Trophoblast cell (in vitro differentiated cells and primary cell): ENCODE measurements around the gene BICC1.
A peak's percentile ranks its signal among the peaks of the same experiment; 100 is the strongest.

Source experiments
- DNase-seq, 2 donors: peaks; one replicate each; pipeline ENCODE4 v3.0.0-alpha.2; 2016
- H2AFZ ChIP-seq: 2 replicates; pipeline ENCODE4 v1.6.1; 2013; ENCODE audit warnings: low read length, moderate library complexity, mild to moderate bottlenecking; ENCODE audit not compliant: insufficient read depth, poor library complexity
- H2AK5ac ChIP-seq: 2 replicates; pipeline ENCODE4 v1.6.1; 2013; ENCODE audit warnings: mild to moderate bottlenecking, low read length
- H2BK120ac ChIP-seq: 2 replicates; pipeline ENCODE4 v1.6.1; 2013; ENCODE audit warnings: low read length, mild to moderate bottlenecking, moderate library complexity; ENCODE audit not compliant: insufficient read depth, poor library complexity
- H2BK12ac ChIP-seq: 2 replicates; pipeline ENCODE4 v1.6.1; 2013; ENCODE audit warnings: mild to moderate bottlenecking, low read length, moderate library complexity
- H2BK5ac ChIP-seq: 2 replicates; pipeline ENCODE4 v1.6.1; 2013; ENCODE audit warnings: low read length, low read depth, moderate library complexity, mild to moderate bottlenecking; ENCODE audit not compliant: poor library complexity
- H3K14ac ChIP-seq: 2 replicates; pipeline ENCODE4 v1.6.1; 2013; ENCODE audit warnings: mild to moderate bottlenecking, low read length
- H3K18ac ChIP-seq: 2 replicates; pipeline ENCODE4 v1.6.1; 2013; ENCODE audit warnings: mild to moderate bottlenecking, low read length
- H3K23ac ChIP-seq: 2 replicates; pipeline ENCODE4 v1.6.1; 2013; ENCODE audit warnings: low read length
- H3K27ac ChIP-seq: 2 replicates; pipeline ENCODE4 v1.5.1; 2013; ENCODE audit warnings: low read depth, mild to moderate bottlenecking, inconsistent platforms, low read length, moderate library complexity
- H3K27me3 ChIP-seq: 2 replicates; pipeline ENCODE4 v1.6.1; 2013; ENCODE audit warnings: inconsistent platforms, mild to moderate bottlenecking, low read length, moderate library complexity; ENCODE audit not compliant: insufficient read depth
- H3K36me3 ChIP-seq, 2 experiments: 1 replicate in 1 of 2; 2 replicates in 1 of 2; pipeline ENCODE4 v1.6.1; 2013; ENCODE audit warnings: low read length in 2 of 2, mild to moderate bottlenecking in 2 of 2, moderate library complexity in 1 of 2; ENCODE audit not compliant: insufficient read depth in 2 of 2, control insufficient read depth in 1 of 2
- H3K4ac ChIP-seq: 2 replicates; pipeline ENCODE4 v1.6.1; 2013; ENCODE audit warnings: low read depth, mild to moderate bottlenecking, low read length, moderate library complexity
- H3K4me1 ChIP-seq, 2 experiments: 1 replicate in 1 of 2; 2 replicates in 1 of 2; pipeline ENCODE4 v1.6.1; 2013; ENCODE audit warnings: low read length in 2 of 2, mild to moderate bottlenecking in 2 of 2, moderate library complexity in 1 of 2; ENCODE audit not compliant: insufficient read depth in 2 of 2, control insufficient read depth in 1 of 2
- H3K4me2 ChIP-seq: 2 replicates; pipeline ENCODE4 v1.6.1; 2013; ENCODE audit warnings: inconsistent platforms, mild to moderate bottlenecking, low read length, moderate library complexity
- H3K4me3 ChIP-seq: 2 replicates; pipeline ENCODE4 v1.5.1; 2013; ENCODE audit warnings: mild to moderate bottlenecking, low read depth, low read length, inconsistent platforms
- H3K79me1 ChIP-seq: one replicate; pipeline ENCODE4 v1.6.1; 2013; ENCODE audit warnings: low read length
- H3K79me2 ChIP-seq: 2 replicates; pipeline ENCODE4 v1.6.1; 2013; ENCODE audit warnings: low read length, mild to moderate bottlenecking; ENCODE audit not compliant: control insufficient read depth, insufficient read depth, poor library complexity
- H3K9ac ChIP-seq: 2 replicates; pipeline ENCODE4 v1.6.1; 2013; ENCODE audit warnings: mild to moderate bottlenecking, low read length
- H3K9me3 ChIP-seq: 2 replicates; pipeline ENCODE4 v1.6.1; 2013; ENCODE audit warnings: low read depth, mild to moderate bottlenecking, control low read depth, inconsistent platforms, low read length; ENCODE audit not compliant: insufficient read depth
- H4K12ac ChIP-seq: 2 replicates; pipeline ENCODE4 v1.6.1; 2013; ENCODE audit warnings: low read depth, mild to moderate bottlenecking, low read length, moderate library complexity
- H4K8ac ChIP-seq: 2 replicates; pipeline ENCODE4 v1.6.1; 2013; ENCODE audit warnings: low read depth, mild to moderate bottlenecking, low read length, moderate library complexity
- H4K91ac ChIP-seq: one replicate; pipeline ENCODE4 v1.6.1; 2013; ENCODE audit warnings: low read depth, mild to moderate bottlenecking, low read length, moderate library complexity
- WGBS: extraction: QIAGEN DNeasy Blood & Tissue Kit; methylation state at CpG from one replicate; pipeline ENCODE4 v1.1.7; 2013; ENCODE audit warnings: missing lambda C conversion rate; ENCODE audit not compliant: insufficient read length, insufficient coverage; ENCODE audit errors: extremely low coverage; 5-methylcytosine and 5-hydroxymethylcytosine counted together

Gene BICC1

GRCh38 chr10:58740620-58741369 lies 228.1 kb downstream of the BICC1 start:
- no peak overlapping the region for H4K8ac ChIP-seq

GRCh38 chr10:58741673-58742072 lies 229.0 kb downstream of the BICC1 start:
- Histone ChIP-seq H3K14ac (no peak overlapping the region), H3K27ac (no peak overlapping the region), H3K4ac (no peak overlapping the region), H3K4me2 (no peak overlapping the region), H2AK5ac (no peak overlapping the region), H3K36me3 (no peaks in the 10 kb centered on the region), H4K8ac (no peak overlapping the region), H2BK120ac (no peak overlapping the region), H3K18ac (no peak overlapping the region), H3K4me1 (no peaks in the 10 kb centered on the region), H3K79me1 (no peaks in the 10 kb centered on the region), H3K9me3 (no peaks in the 10 kb centered on the region), H2AFZ (no peak overlapping the region), H3K79me2 (no peaks in the 10 kb centered on the region), H3K9ac (no peak overlapping the region), H4K91ac (no peak overlapping the region), H3K27me3 (no peaks in the 10 kb centered on the region), H4K12ac (no peak overlapping the region), H2BK5ac (no peak overlapping the region), H3K23ac (no peak overlapping the region), H3K4me3 (no peak overlapping the region), H2BK12ac (no peak overlapping the region)
- no CpG with 5 or more reads among the region's 4 CpGs for WGBS
- no peak for DNase-seq

More at GRCh38 chr10:58740620-58741369, 228.1 kb downstream of the BICC1 start:
- DNase-seq: peak in 1 of 2 donors; percentile 13
- no CpG with 5 or more reads among the region's 11 CpGs for WGBS
- H2AK5ac ChIP-seq: no peak overlapping the region
- H3K9ac ChIP-seq: no peak overlapping the region
- no peak overlapping the region for H3K23ac ChIP-seq
- no peak overlapping the region for H2BK12ac ChIP-seq
- no peaks in the 10 kb centered on the region for H3K4me1 ChIP-seq
- H3K27ac ChIP-seq: no peak overlapping the region
- H4K91ac ChIP-seq: no peak overlapping the region
- no peak overlapping the region for H3K14ac ChIP-seq
- no peak overlapping the region for H3K18ac ChIP-seq
- no peaks in the 10 kb centered on the region for H3K36me3 ChIP-seq
- H3K4me3 ChIP-seq: no peak overlapping the region
- no peak overlapping the region for H2BK120ac ChIP-seq
- no peak overlapping the region for H3K4ac ChIP-seq
- no peak overlapping the region for H4K12ac ChIP-seq
- no peaks in the 10 kb centered on the region for H3K9me3 ChIP-seq
- no peaks in the 10 kb centered on the region for H3K79me2 ChIP-seq
- no peak overlapping the region for H2BK5ac ChIP-seq
- no peaks in the 10 kb centered on the region for H3K79me1 ChIP-seq
- H2AFZ ChIP-seq: no peak overlapping the region
- no peak overlapping the region for H3K4me2 ChIP-seq
- no peaks in the 10 kb centered on the region for H3K27me3 ChIP-seq

- Histone ChIP-seq H3K79me1 (no peaks in the 10 kb centered on the region), H3K27me3 (no peaks in the 10 kb centered on the region), H4K12ac (no peak overlapping the region), H3K4ac (no peak overlapping the region), H3K4me3 (no peak overlapping the region), H3K36me3 (no peaks in the 10 kb centered on the region), H2BK12ac (no peak overlapping the region), H3K23ac (no peak overlapping the region), H3K4me2 (no peak overlapping the region), H2AK5ac (no peak overlapping the region), H3K14ac (no peak overlapping the region), H4K8ac (no peak overlapping the region), H2BK120ac (no peak overlapping the region), H2AFZ (no peak overlapping the region), H4K91ac (no peak overlapping the region), H3K18ac (no peak overlapping the region), H3K9ac (no peak overlapping the region), H3K4me1 (no peaks in the 10 kb centered on the region), H3K79me2 (no peaks in the 10 kb centered on the region), H2BK5ac (no peak overlapping the region), H3K9me3 (no peaks in the 10 kb centered on the region), H3K27ac (no peak overlapping the region)
- peak in 1 of 2 donors; percentile 50 for DNase-seq
- WGBS: no CpG with 5 or more reads among the region's 1 CpG
These were observed 229.5 kb downstream of the BICC1 start for GRCh38 chr10:58742141-58742540.

- Histone ChIP-seq H2BK12ac (no peak overlapping the region), H3K4me1 (no peaks in the 10 kb centered on the region), H3K9me3 (no peaks in the 10 kb centered on the region), H4K12ac (no peak overlapping the region), H3K9ac (no peak overlapping the region), H2AFZ (no peak overlapping the region), H3K14ac (no peak overlapping the region), H3K23ac (no peak overlapping the region), H4K8ac (no peak overlapping the region), H3K79me2 (no peaks in the 10 kb centered on the region), H2BK5ac (no peak overlapping the region), H3K4ac (no peak overlapping the region), H2BK120ac (no peak overlapping the region), H3K27ac (no peak overlapping the region), H3K4me3 (no peak overlapping the region), H4K91ac (no peak overlapping the region), H3K4me2 (no peak overlapping the region), H3K27me3 (no peaks in the 10 kb centered on the region), H3K79me1 (no peaks in the 10 kb centered on the region), H3K36me3 (no peaks in the 10 kb centered on the region), H3K18ac (no peak overlapping the region), H2AK5ac (no peak overlapping the region)
- DNase-seq: peak; percentile 77 to 94
- no CpG with 5 or more reads among the region's 3 CpGs for WGBS
These were observed 230.9 kb downstream of the BICC1 start for GRCh38 chr10:58743466-58744115.
